ENCODE measurements around the gene KREMEN1. TPM values are rescaled to one million over a fixed set of nuclear protein-coding genes. Genes with fewer than 3 reads are reported as not detected.

KREMEN1 gene
- total and polyA plus RNA-seq, 2 of the 4 experiments (the other 2 are of a cell fraction), result 2.9 to 4.6 TPM

GRCh38 chr22:29156507-29156906 lies 83.7 kb downstream of the KREMEN1 start:
- DNase-seq, result peak; percentile 5

More at GRCh38 chr22:29156507-29156906, 83.7 kb downstream of the KREMEN1 start:
- no peak overlapping the region for H2AK5ac ChIP-seq (ENCODE audit: low read depth, low read length)
- H3K79me1 ChIP-seq (ENCODE audit: low read depth in 1 of 2, low read length in 2 of 2), result no peaks in the 10 kb centered on the region
- H3K56ac ChIP-seq (ENCODE audit: extremely low read depth, insufficient read depth, low read length), result no peak overlapping the region
- H3K4ac ChIP-seq (ENCODE audit: low read depth, low read length), result no peak overlapping the region
- no peak overlapping the region for H2BK20ac ChIP-seq (ENCODE audit: low read depth, low read length)
- no peak overlapping the region for H3K27ac ChIP-seq (ENCODE audit: insufficient read depth, low read length)
- no peak overlapping the region for H3K18ac ChIP-seq (ENCODE audit: low read depth, low read length)
- no peak overlapping the region for H4K91ac ChIP-seq (ENCODE audit: insufficient read depth, low read depth, low read length)
- no peak overlapping the region for H3K4me3 ChIP-seq (ENCODE audit: insufficient read depth, low read depth, low read length)
- H2BK120ac ChIP-seq (ENCODE audit: low read depth, low read length), result no peak overlapping the region
- no peak overlapping the region for H3K9ac ChIP-seq (ENCODE audit: low read depth, low read length)
- no peak overlapping the region for H3K4me2 ChIP-seq (ENCODE audit: low read depth, low read length)
- in situ Hi-C loops (cut with MboI; ENCODE audit: low sequenced_read_pairs), result no loop called here
- WGBS, 2 experiments (ENCODE audit: extremely low coverage in 2 of 2, insufficient read length in 1 of 2), result no CpG with 5 or more reads among the region's 9 CpGs
- no peak overlapping the region for H4K5ac ChIP-seq (ENCODE audit: low read depth, low read length)
- no peak overlapping the region for H2BK5ac ChIP-seq (ENCODE audit: low read depth, low read length, poor library complexity, severe bottlenecking)
- H2AK9ac ChIP-seq (replicated peaks; ENCODE audit: low read depth, low read length, poor library complexity), result no peak overlapping the region
- TF ChIP-seq CHD1 (IDR thresholded peaks at IDR 0.05; ENCODE audit: low read depth, low read length) (no peak), POLR2A (IDR thresholded peaks at IDR 0.05; ENCODE audit: low read depth, low read length) (no peak), CEBPB (IDR thresholded peaks at IDR 0.05; ENCODE audit: low read depth, low read length) (no peak), CTCF (conservative IDR thresholded peaks at IDR 0.05; ENCODE audit: low read depth, low read length) (peak; percentile 31)
- no peak overlapping the region for H2AFZ ChIP-seq (replicated peaks; ENCODE audit: low read length, poor library complexity)
- BruUV-seq (replicated peaks), result no TSS peak
- H3K9me1 ChIP-seq (ENCODE audit: insufficient read depth, low read length), result no peaks in the 10 kb centered on the region
- ChIA-PET POLR2A (ENCODE audit: unreplicated experiment) (no interaction called here), CTCF (interaction anchor here (1.0 kb wide), 1 partner anchor 300 kb away, joined by 3 read pairs; no protein-coding TSS in a partner anchor)
- peak; percentile 70 for ATAC-seq (ENCODE audit: low read depth)
- H4K8ac ChIP-seq (ENCODE audit: low read depth in 2 of 2, low read length in 2 of 2), result no peak overlapping the region
- H3K27me3 ChIP-seq (ENCODE audit: control insufficient read depth, insufficient read depth, low read length), result peaks cover 2% of the 10 kb centered on the region
- no peaks in the 10 kb centered on the region for H4K20me1 ChIP-seq (ENCODE audit: insufficient read depth, low read length)
- no peak overlapping the region for H3K14ac ChIP-seq (replicated peaks; ENCODE audit: low read depth, low read length)
- H3K9me3 ChIP-seq (ENCODE audit: control insufficient read depth, insufficient read depth, low read length), result no peaks in the 10 kb centered on the region
- no peak overlapping the region for H3K23ac ChIP-seq (ENCODE audit: low read depth, low read length)
- H2BK15ac ChIP-seq (ENCODE audit: low read depth, low read length), result no peak overlapping the region
- no peaks in the 10 kb centered on the region; the same call in 1 of the 2 replicates for H3K4me1 ChIP-seq (ENCODE audit: control insufficient read depth, insufficient read depth, low read length)
- no peaks in the 10 kb centered on the region for H3K36me3 ChIP-seq (ENCODE audit: control insufficient read depth, insufficient read depth, low read length)
- intact Hi-C loops (cut with micrococcal nuclease), result loop anchor here (10.0 kb wide), 1 partner anchor 552 kb away; no protein-coding TSS in a partner anchor
- dilution Hi-C loops (cut with HindIII; ENCODE audit: low sequenced_read_pairs, unreplicated experiment), result no loop called here
